Endothelial cell of umbilical vein (primary cell): Measurements from ENCODE around the gene CCDC136.

Experiments
- EZH2 ChIP-seq: IDR thresholded peaks from 2 replicates; pipeline ENCODE4 v1.6.1; 2012; ENCODE audit warnings: borderline replicate concordance, low read depth, mild to moderate bottlenecking, moderate library complexity, low read length, inconsistent platforms; ENCODE audit not compliant: severe bottlenecking
- GATA2 ChIP-seq: IDR thresholded peaks from 2 replicates; pipeline ENCODE4 v1.7.0; 2011; ENCODE audit warnings: low read depth, mild to moderate bottlenecking, moderate library complexity, mixed read lengths, low read length; ENCODE audit not compliant: insufficient read length, insufficient read depth
- JUN ChIP-seq: IDR thresholded peaks from 2 replicates; pipeline ENCODE4 v1.6.1; 2011; ENCODE audit warnings: borderline replicate concordance, low read depth; ENCODE audit not compliant: insufficient read length, insufficient read depth
- MYC ChIP-seq: IDR thresholded peaks from one replicate; pipeline ENCODE4 v1.6.1; 2011; ENCODE audit warnings: mild to moderate bottlenecking, low read depth, low read length
- POLR2A ChIP-seq: IDR thresholded peaks from 2 replicates; pipeline ENCODE4 v1.6.1; 2012; ENCODE audit warnings: low read depth, mild to moderate bottlenecking, control low read depth, low read length
- POLR2AphosphoS5 ChIP-seq: IDR thresholded peaks from 2 replicates; pipeline ENCODE4 v1.6.1; 2012; ENCODE audit warnings: low read depth, mild to moderate bottlenecking, control low read depth, low read length, moderate library complexity; ENCODE audit not compliant: insufficient read depth
- TF ChIP-seq, protein P1 (sequence below), 2 donors: IDR thresholded peaks; 1 replicate in 1 of 2; 2 replicates in 1 of 2; pipeline ENCODE4 v1.5.1; 2011; ENCODE audit warnings: low read length in 2 of 2, mild to moderate bottlenecking in 2 of 2, moderate library complexity in 2 of 2, control low read depth in 1 of 2, inconsistent platforms in 1 of 2, low read depth in 1 of 2; ENCODE audit not compliant: insufficient read depth in 1 of 2; ENCODE audit errors: extremely low read depth in 1 of 2
- TF ChIP-seq, protein P2 (sequence below): IDR thresholded peaks from 2 replicates; pipeline ENCODE4 v1.6.1; 2011; ENCODE audit not compliant: insufficient read depth, insufficient read length

DNA sequence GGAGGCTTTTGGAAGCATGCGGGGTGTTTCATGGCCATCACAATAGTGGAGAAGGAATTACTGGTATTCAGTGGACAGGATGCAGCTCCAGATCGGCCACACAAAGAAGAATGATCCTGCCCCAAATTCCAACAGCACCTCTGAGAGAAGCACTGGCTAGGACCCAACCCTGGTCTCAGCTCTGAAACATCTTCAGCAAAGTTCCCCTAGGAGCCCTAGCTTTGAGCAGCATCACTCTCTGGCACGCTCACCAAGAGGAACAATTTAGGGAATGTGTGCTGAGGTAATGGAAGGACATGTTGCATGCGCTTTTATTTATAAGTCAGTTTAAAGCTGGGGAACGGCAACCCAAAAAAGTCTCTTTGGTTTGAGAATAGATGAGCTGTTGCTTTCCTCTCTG, 10.6 kb upstream of the CCDC136 start:
- TF ChIP-seq JUN (no peak), POLR2A (no peak), EZH2 (no peak), POLR2AphosphoS5 (no peak), MYC (no peak), GATA2 (no peak)
- TF ChIP-seq, protein P1, sequence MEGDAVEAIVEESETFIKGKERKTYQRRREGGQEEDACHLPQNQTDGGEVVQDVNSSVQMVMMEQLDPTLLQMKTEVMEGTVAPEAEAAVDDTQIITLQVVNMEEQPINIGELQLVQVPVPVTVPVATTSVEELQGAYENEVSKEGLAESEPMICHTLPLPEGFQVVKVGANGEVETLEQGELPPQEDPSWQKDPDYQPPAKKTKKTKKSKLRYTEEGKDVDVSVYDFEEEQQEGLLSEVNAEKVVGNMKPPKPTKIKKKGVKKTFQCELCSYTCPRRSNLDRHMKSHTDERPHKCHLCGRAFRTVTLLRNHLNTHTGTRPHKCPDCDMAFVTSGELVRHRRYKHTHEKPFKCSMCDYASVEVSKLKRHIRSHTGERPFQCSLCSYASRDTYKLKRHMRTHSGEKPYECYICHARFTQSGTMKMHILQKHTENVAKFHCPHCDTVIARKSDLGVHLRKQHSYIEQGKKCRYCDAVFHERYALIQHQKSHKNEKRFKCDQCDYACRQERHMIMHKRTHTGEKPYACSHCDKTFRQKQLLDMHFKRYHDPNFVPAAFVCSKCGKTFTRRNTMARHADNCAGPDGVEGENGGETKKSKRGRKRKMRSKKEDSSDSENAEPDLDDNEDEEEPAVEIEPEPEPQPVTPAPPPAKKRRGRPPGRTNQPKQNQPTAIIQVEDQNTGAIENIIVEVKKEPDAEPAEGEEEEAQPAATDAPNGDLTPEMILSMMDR (IDR thresholded peaks at IDR 0.05; ENCODE audit: extremely low read depth in 1 of 2, insufficient read depth in 1 of 2, low read depth in 1 of 2, low read length in 2 of 2), result no peak
- TF ChIP-seq, protein P2, sequence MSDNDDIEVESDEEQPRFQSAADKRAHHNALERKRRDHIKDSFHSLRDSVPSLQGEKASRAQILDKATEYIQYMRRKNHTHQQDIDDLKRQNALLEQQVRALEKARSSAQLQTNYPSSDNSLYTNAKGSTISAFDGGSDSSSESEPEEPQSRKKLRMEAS, result no peak
